Gastrocnemius medialis (tissue), 4 donors: ENCODE measurements around the gene TMEM132A.

Experiments used
- CTCF ChIP-seq, 5 experiments: fragments of 450-650 bp in 3 of 5; fragments of 200-600 bp in 2 of 5; sonication (generic) in 2 of 5; IDR thresholded peaks in 4 of 5; conservative IDR thresholded peaks in 1 of 5; 1 replicate in 4 of 5; 2 replicates in 1 of 5; pipeline ENCODE4 v1.5.1; 2016 to 2019; ENCODE audit warnings: antibody characterized with exemption in 5 of 5, mild to moderate bottlenecking in 3 of 5, moderate library complexity in 3 of 5
- POLR2A ChIP-seq, 2 donors: fragments of 450-650 bp; IDR thresholded peaks; one replicate each; pipeline ENCODE4 v1.6.1; 2017; ENCODE audit warnings: antibody characterized with exemption in 2 of 2, mild to moderate bottlenecking in 2 of 2, moderate library complexity in 2 of 2

DNA sequence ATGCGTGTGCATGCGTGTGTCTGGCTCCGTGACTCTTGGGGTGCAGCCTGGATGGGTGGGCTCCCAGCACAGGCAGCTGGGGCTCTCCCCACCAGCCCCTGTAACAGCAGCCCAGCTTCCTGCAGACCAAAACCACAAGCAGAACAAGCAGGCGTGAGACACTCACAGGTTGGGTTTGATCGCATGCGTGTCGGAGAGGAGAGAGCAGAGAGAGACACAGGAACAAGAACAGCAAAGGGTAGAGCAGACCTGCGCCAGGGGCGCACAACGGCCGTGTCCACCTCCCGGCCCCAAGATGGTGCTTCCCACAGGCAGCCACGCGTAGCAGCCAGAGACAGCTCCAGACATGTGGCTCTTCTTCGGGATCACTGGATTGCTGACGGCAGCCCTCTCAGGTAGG is 47.3 kb downstream of the TMEM132A start, which contains the start of gene CD6:
- TF ChIP-seq CTCF (IDR thresholded peaks at IDR 0.05 in 4 of 5, conservative IDR thresholded peaks at IDR 0.05 in 1 of 5), result no peak
- no peak for TF ChIP-seq POLR2A (IDR thresholded peaks at IDR 0.05)
